NK-92 (cell line): ENCODE data around the gene VPS37C.
"Not testable (repeated sequence)": the region's sequence is repeated elsewhere in the genome, so short reads cannot be mapped to it uniquely, and the experiment has no call there.

ENCODE experiments used
- DNase-seq: peaks from one replicate; lab custom pipeline; 2025; ENCODE audit not compliant: unreplicated experiment; lab: John Stamatoyannopoulos, UW

Gene VPS37C

GRCh38 chr11:61176446-61176845, 15.2 kb upstream of the VPS37C start:
- no peak for DNase-seq

- DNase-seq = no peak
Observed at GRCh38 chr11:61174949-61175348, 13.7 kb upstream of the VPS37C start.

- no peak for DNase-seq
Observed at GRCh38 chr11:61174273-61174672, 13.0 kb upstream of the VPS37C start.

GRCh38 chr11:61173456-61173855, 12.2 kb upstream of the VPS37C start:
- no peak for DNase-seq

- no peak for DNase-seq
Observed at GRCh38 chr11:61172888-61173287, 11.7 kb upstream of the VPS37C start.

GRCh38 chr11:61172356-61172755, 11.1 kb upstream of the VPS37C start:
- no peak for DNase-seq

- no peak for DNase-seq
Observed at GRCh38 chr11:61171907-61172306, 10.7 kb upstream of the VPS37C start.

- DNase-seq = no peak
Observed at GRCh38 chr11:61170566-61170965, 9.3 kb upstream of the VPS37C start.

GRCh38 chr11:61168800-61169199, 7.6 kb upstream of the VPS37C start:
- DNase-seq = no peak

- no peak for DNase-seq
Observed at GRCh38 chr11:61168042-61168688, 6.9 kb upstream of the VPS37C start.

- not testable (repeated sequence) for DNase-seq
Observed at GRCh38 chr11:61166331-61166730, 5.1 kb upstream of the VPS37C start.

- DNase-seq = not testable (repeated sequence)
Observed at GRCh38 chr11:61165785-61166184, 4.6 kb upstream of the VPS37C start.

GRCh38 chr11:61164606-61165424, 3.6 kb upstream of the VPS37C start:
- DNase-seq = no peak

- DNase-seq = no peak
Observed at GRCh38 chr11:61163714-61164605, 2.7 kb upstream of the VPS37C start.

- no peak for DNase-seq
Observed at GRCh38 chr11:61163021-61163420, 1.8 kb upstream of the VPS37C start.

GRCh38 chr11:61162092-61162941, 1.1 kb upstream of the VPS37C start:
- no peak for DNase-seq

GRCh38 chr11:61160487-61161189, 588 bp downstream of the VPS37C start:
- no peak for DNase-seq

- no peak for DNase-seq
Observed at GRCh38 chr11:61158691-61159381, 2.4 kb downstream of the VPS37C start.

GRCh38 chr11:61157743-61158142, 3.5 kb downstream of the VPS37C start:
- no peak for DNase-seq
